ENCODE results near the gene AGER.
A peak's percentile ranks its signal among the peaks of the same experiment; 100 is the strongest.
"Not testable (repeated sequence)": the region's sequence is repeated elsewhere in the genome, so short reads cannot be mapped to it uniquely, and the experiment has no call there.

Gene AGER

GRCh38 chr6:32185681-32186131, 1.7 kb upstream of the AGER start:
- not testable (repeated sequence) for DNase-seq

DNA sequence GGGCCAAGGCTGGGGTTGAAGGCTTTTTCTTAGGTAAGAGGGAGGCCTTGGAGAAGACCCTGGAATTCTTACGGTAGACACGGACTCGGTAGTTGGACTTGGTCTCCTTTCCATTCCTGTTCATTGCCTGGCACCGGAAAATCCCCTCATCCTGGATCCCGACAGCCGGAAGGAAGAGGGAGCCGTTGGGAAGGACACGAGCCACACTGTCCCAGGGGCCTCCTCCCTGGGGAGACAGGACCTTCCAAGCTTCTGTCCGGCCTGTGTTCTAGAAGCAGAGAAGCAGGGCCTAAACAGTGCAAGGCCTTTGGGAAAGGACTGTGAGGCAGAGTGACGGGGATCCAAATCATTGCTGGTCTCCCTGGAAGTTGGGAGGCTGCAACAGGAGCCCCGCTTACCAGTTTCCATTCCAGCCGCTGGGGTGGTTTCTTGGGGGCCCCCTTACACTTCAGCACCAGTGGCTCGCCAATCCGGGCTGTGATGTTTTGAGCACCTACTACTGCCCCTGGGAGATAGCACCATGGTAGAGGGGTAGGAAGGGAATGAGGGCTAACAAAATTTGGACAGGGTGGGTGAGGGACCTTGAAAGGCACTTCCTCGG, 470 bp downstream of the AGER start:
- DNase-seq, result no peak

GRCh38 chr6:32183030-32183429, 1.0 kb downstream of the AGER start:
- no peak for DNase-seq

GRCh38 chr6:32182555-32182981, 1.5 kb downstream of the AGER start:
- DNase-seq, result no peak

GRCh38 chr6:32181915-32182529, 2.0 kb downstream of the AGER start:
- no peak for DNase-seq

DNA sequence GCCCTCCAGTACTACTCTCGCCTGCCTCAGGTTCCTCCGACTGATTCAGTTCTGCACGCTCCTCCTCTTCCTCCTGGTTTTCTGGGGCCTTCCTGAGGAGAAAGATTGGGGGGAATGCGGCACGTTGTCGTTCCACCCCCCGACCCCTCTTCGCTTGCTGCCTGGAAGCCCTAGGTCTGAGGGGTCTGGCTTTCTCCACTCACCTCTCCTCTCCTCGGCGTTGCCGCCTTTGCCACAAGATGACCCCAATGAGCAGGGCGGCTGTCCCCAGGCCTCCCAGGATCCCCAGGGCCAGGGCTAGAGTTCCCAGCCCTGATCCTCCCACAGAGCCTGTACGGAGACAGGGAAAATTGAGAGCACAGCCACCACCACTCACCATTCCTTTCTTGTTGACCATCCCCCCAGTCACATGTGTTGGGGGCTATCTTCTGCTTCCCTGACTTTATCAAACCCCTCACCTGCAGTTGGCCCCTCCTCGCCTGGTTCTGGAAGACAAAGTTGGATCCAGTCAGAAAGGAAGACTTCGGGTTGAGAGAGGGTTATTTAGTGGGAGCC, 2.8 kb downstream of the AGER start:
- no peak for DNase-seq

DNA sequence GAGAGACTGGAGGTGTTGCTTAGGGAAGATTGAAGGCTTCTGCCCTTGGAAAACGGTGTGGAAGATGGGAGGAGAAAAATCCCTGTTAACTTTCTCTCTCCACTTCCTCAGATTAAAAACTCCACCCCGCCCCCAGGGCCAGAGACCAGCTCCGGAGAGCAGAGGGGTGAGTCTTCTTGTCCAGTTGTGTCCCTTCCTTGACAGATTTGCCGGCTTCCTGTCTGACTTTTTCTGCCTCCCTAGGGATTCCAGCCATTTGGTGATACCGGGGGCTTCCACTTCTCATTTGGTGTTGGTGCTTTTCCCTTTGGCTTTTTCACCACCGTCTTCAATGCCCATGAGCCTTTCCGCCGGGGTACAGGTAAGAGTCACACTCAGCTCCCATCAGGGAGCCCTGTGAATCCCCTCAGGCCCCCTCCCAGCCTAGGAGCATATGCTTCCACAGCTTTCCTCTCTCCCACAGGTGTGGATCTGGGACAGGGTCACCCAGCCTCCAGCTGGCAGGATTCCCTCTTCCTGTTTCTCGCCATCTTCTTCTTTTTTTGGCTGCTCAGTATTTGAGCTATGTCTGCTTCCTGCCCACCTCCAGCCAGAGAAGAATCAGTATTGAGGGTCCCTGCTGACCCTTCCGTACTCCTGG, 4.2 kb downstream of the AGER start:
- DNase-seq, result no peak

GRCh38 chr6:32178547-32179440, 5.3 kb downstream of the AGER start:
- DNase-seq, result no peak

GRCh38 chr6:32177788-32178546, 6.1 kb downstream of the AGER start, which contains the start of gene RNF5:
Gene RNF5 (plus strand): TSS chr6:32178405. CDS start chr6:32178512, 107 bp downstream.
- peak; percentile 91 for DNase-seq

DNA sequence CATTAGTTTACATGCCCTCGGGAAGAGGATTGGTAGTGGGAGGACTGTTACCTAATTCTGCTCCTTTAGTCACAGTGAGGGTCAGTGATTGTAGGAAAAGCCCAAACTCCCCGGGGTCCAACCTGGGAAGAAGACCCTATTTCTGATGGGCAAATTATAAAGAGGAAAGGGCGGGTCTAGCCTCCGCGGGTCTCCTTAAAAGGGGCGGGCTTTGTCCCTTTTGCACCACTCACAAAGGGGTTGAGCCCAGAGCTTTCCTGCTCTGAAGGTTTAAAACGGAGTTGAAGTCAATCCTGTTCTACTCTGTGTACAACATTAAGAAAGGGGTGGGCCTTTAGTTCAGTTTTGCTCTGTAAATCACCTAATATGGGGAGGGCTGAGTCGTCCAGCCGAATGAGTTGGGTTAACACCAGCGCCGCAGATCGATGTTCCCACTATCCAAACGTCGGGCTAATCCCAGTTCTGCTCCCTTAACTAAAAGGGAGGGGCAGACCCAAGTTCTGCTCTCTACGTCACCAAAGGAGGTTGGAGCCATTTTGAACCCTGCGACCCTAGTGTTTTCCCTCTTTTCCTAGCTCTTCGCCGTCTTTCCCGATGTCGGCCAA, 6.8 kb downstream of the AGER start:
- no peak for DNase-seq

DNA sequence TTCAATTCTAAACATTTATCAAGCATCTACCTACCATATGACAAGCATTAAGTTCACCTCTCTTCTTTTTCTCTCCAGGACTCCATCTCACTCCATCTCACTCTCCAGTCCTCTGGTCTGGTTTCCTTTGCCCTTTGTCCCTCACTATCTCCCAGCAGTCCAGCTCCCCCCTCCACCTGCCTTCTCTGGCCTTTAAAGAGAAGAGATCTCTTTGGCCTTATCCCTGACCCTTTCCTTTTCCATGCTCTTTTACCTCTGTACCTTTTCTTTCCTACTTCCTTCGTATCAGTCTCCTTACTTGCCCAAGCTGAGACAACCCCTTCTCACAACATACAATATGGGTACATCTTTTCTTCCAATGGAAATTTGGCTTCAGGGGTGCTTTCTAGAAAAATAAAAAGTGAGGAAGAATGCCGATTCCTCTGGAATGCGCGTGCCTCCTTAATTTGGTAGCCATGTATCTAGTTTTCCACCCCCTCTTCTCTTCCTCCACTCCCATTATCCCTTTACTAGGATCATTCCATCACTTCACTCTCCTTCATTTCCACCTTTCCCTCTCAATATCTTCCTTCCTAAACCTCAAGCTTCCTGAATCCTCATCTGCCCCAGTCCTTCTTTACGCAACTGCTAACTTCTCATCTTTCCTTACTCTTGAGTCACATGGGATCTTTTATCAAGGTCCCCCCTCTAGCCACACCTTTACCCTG, 7.4 kb downstream of the AGER start:
- DNase-seq, result no peak

GRCh38 chr6:32175711-32176475, 8.2 kb downstream of the AGER start, which contains the start of gene AGPAT1:
Gene AGPAT1 (minus strand): TSS chr6:32176084. CDS start chr6:32171496, 4,588 bp downstream.
- peak; percentile 80 for DNase-seq

DNA sequence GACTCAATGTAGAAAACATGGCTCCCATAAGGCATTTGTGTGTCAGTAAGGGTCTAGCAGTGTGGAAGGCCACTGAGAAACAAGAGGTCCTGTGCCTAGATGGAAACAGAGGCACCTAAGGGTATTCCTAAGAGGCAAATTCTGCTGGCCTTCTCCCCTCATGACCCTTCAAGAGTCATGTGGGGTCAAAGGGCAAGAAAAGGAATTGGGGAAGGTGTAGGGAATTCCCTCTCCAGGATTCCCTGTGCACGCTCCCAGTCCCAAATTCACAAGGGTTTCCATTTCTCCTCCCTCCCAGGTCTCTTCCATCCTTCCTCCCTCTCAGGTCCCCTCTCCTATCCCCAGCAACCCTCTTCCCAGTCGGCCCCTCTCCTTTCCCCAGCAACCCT, 8.7 kb downstream of the AGER start:
- DNase-seq, result no peak

GRCh38 chr6:32174416-32174815, 9.6 kb downstream of the AGER start:
- no peak for DNase-seq

DNA sequence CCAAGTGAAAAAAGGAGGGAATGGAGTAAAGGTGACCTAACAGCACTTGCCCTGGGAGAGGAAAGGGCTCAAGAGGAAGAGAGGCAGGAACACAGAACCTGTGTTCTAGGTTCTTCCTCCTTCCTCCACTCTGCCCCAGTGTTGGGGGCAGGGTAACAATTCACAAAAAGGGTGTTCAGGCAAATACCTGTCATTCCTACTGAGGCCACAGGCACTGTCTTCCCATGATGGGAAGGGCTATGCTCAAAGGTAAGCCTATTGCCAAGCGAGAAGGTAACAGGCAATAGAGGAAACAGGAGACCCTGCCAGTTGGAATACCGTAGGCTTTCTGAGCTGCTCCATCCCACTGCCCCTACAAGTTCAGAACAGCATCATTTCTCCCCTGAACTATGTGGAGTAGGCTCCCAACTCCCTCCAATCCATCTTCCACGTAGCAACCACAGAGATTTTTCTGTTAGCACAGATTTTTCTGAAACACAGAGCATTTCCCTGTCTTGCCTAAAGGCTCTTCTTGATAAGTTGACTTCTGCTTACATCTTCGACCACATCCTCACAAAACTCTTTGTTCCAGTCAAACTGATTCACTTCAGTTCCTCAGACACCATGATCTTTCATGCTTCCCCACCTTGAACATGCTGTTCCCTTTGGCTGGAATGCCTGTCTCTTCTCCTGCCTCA, 10.9 kb downstream of the AGER start:
- no peak for DNase-seq

GRCh38 chr6:32171234-32171633, 12.8 kb downstream of the AGER start:
- no peak for DNase-seq

GRCh38 chr6:32170294-32170693, 13.8 kb downstream of the AGER start:
- no peak for DNase-seq

DNA sequence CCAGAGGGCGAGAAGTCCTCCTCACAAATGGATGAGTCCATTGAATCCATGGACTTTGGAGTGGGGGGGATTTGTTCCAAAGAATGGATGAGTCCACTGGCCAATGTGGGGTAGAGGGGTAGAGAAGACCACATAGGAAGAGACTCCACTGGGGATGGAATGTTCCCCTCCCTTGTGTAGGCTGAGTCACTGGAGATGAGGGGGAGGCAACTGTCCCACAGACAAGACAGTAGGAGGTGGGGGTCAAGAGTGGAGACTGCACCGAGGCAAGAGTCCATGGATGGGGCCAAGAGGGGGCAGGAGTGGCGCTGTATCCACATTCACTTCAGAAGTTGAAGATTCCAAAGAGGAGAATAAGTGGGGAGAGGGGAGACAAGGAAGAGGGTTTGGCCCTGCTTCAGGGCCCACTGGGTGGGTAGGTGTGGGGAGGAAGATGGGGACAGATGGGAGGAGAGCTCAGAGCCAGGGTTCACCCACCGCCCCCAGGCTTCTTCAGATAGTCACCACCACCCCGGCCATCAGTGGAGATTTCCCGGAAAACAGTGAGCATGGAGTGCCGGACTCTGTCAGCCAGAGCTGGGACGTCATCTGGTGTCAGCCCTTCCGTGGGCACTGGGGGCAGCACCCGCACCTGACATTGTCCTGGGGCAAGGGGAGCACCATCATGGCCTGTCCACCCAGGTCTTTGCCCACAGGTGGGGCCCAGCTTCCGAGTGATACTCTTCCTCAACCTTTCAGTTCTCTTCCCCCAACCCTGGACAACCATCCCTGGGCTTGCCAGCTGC, 15.1 kb downstream of the AGER start:
- DNase-seq, result no peak

DNA sequence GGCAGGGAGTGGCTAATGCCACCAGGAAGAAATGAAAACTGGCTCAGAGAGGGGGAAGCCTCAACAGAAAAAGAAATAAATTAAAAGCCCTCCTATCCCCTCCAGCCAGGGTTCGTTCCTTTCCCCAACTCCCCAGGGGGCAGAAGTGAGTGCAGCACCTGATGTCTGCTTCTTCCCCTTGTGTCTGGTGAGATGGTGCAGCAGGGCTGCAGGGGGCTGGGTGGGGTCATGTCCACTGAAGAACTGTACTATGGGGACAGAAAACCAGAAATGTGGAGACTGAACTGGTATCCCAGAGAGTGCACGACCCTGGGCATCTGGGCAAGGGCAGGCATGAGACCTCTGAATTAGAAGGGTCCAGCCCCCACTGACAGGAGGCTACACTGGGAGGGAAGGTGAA, 15.7 kb downstream of the AGER start:
- DNase-seq, result no peak

Measured in NCI-H1436 treated with DMSO at 0.1 percent for 48 hours (cell line).